GM12864 (cell line): ENCODE data around the gene KCNK3.

Experiments used
- DNase-seq: peaks from one replicate; pipeline ENCODE4 v3.0.0-alpha.2; 2011; ENCODE audit warnings: low read depth
- H3K4me3 ChIP-seq: 2 replicates; pipeline ENCODE4 v1.5.1; 2011; ENCODE audit warnings: mild to moderate bottlenecking, low read depth, low read length, control low read depth
- TF ChIP-seq, protein P1 (sequence below): IDR thresholded peaks from 2 replicates; pipeline ENCODE4 v1.5.1; 2011; ENCODE audit warnings: low read depth, mild to moderate bottlenecking, moderate library complexity, low read length, control low read depth, inconsistent platforms; ENCODE audit errors: missing control alignments

KCNK3 gene

DNA sequence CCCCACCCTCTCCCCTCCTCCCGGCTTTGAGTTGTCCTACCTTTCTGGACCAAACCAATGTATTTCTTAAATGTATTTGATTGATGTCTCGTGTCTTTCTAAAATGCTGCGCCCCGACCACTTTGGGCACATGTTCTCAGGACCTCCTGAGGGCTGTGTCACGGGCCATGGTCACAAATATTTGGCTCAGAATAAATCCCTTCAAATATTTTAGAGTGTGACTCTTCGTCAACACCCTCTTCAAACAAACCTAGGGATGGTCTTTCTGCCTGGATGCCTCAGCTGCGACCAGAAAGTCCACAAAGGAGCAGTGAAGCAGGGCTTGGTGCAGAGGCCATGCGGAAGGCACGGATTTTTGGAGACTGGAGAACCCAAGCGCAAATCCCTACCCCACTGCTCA, 70.5 kb downstream of the KCNK3 start:
- TF ChIP-seq, protein P1, sequence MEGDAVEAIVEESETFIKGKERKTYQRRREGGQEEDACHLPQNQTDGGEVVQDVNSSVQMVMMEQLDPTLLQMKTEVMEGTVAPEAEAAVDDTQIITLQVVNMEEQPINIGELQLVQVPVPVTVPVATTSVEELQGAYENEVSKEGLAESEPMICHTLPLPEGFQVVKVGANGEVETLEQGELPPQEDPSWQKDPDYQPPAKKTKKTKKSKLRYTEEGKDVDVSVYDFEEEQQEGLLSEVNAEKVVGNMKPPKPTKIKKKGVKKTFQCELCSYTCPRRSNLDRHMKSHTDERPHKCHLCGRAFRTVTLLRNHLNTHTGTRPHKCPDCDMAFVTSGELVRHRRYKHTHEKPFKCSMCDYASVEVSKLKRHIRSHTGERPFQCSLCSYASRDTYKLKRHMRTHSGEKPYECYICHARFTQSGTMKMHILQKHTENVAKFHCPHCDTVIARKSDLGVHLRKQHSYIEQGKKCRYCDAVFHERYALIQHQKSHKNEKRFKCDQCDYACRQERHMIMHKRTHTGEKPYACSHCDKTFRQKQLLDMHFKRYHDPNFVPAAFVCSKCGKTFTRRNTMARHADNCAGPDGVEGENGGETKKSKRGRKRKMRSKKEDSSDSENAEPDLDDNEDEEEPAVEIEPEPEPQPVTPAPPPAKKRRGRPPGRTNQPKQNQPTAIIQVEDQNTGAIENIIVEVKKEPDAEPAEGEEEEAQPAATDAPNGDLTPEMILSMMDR = no peak
- H3K4me3 ChIP-seq = no peak overlapping the region
- DNase-seq = no peak

DNA sequence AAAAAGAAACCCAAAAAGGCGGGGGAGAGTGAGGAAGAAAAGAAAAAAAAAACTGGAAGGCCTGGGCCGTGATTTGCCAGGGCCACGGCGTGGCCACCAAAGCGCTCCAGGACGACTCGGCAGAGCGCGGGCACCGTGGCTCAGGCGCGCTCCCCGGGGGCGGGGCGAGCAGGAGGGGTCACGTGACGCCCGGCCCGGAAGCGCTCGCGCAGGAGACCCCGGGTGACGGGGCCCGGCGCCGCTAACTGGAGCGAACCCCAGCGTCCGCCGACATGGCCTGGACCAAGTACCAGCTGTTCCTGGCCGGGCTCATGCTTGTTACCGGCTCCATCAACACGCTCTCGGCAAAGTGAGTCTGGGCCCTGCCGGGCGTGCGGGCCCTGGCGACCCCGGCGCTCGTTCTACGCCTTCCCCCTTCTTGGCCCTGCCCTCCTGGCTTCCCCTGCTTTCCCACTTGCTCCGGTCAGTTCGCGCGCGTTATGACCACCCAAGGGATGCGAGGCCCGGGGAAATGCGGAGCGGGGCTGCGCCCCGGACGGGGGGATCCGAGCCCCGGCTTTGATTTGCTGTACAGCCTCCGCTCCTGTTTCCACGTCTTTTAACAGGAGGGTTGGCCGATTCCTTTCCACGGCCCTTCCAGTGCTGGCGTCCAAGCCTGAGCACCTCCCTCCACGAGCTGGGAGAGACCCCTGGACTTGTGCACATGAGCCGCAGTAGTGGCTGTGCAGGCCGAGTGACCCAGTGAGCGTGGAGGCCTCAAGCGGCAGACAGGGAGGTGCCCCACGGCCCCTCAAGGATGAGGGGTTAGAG, 71.8 kb downstream of the KCNK3 start, which contains the start of gene SLC35F6:
Gene SLC35F6 (plus strand): TSS at position 207 of the 810 bp plus-strand sequence. CDS start 66 bp downstream, at position 273.
- peak; percentile 26 for DNase-seq
- TF ChIP-seq, protein P1 = no peak
- H3K4me3 ChIP-seq = peak within 1 kb of the TSS; percentile 98

GRCh38 chr2:26764906-26765305, 72.4 kb downstream of the KCNK3 start:
- peak overlapping the region; percentile 98 for H3K4me3 ChIP-seq
- no peak for DNase-seq
- TF ChIP-seq, protein P1 = no peak

GRCh38 chr2:26765475-26766200, 73.1 kb downstream of the KCNK3 start:
- no peak for DNase-seq
- TF ChIP-seq, protein P1 = no peak
- H3K4me3 ChIP-seq = peak overlapping the region; percentile 98

- no peak overlapping the region for H3K4me3 ChIP-seq
- TF ChIP-seq, protein P1 = no peak
These were observed 74.6 kb downstream of the KCNK3 start for GRCh38 chr2:26767129-26767528.

GRCh38 chr2:26767894-26768487, 75.5 kb downstream of the KCNK3 start:
- DNase-seq = no peak
- TF ChIP-seq, protein P1 = no peak
- H3K4me3 ChIP-seq = no peak overlapping the region

More at GRCh38 chr2:26767129-26767528, 74.6 kb downstream of the KCNK3 start:
- no peak for DNase-seq
